WTC11 (cell line): ENCODE results near the gene TIMM50. TPM values are rescaled to one million over a fixed set of nuclear protein-coding genes. Genes with fewer than 3 reads are reported as not detected.

Experiments
- ATAC-seq: fragments of 200-7000 bp; cut with Tn5 transposase; 2 replicates; pipeline ENCODE4 v1.10.0; 2021; ENCODE audit warnings: mild to moderate bottlenecking, moderate library complexity
- CTCF ChIA-PET: fragments of 300-600 bp; sonication (Branson Sonifier 250); formaldehyde crosslinking; loops from one replicate; lab custom pipeline; 2021; ENCODE audit warnings: antibody characterized with exemption; lab: Charles Lee
- POLR2A ChIA-PET: fragments of 350-600 bp; sonication (Branson Sonifier 250); formaldehyde crosslinking; loops from one replicate; lab custom pipeline; 2021; ENCODE audit warnings: antibody characterized with exemption; lab: Charles Lee
- DNase-seq: peaks from one replicate; pipeline ENCODE4 v3.0.0; 2021; ENCODE audit warnings: low spot score
- H3K27ac Mint-ChIP-seq: 2 replicates; pipeline ENCODE4 v1.8.0; 2021; ENCODE audit warnings: mixed read lengths
- H3K27me3 Mint-ChIP-seq: 2 replicates; pipeline ENCODE4 v1.8.0; 2021; ENCODE audit warnings: low read depth, mild to moderate bottlenecking, moderate library complexity, mixed read lengths
- H3K36me3 Mint-ChIP-seq: 2 replicates; pipeline ENCODE4 v1.8.0; 2021; ENCODE audit warnings: mixed read lengths
- H3K4me1 Mint-ChIP-seq: 2 replicates; pipeline ENCODE4 v1.8.0; 2022; ENCODE audit warnings: mixed read lengths
- H3K4me3 Mint-ChIP-seq: 2 replicates; pipeline ENCODE4 v1.8.0; 2021; ENCODE audit warnings: mild to moderate bottlenecking, moderate library complexity, mixed read lengths
- H3K9me3 Mint-ChIP-seq: 2 replicates; pipeline ENCODE4 v1.8.0; 2021; ENCODE audit warnings: mixed read lengths
- ATF6 ChIP-seq: sonication (generic); formaldehyde crosslinking; IDR thresholded peaks from 2 replicates; pipeline ENCODE4 v1.8.1; 2023; ENCODE audit warnings: mild to moderate bottlenecking, missing genetic modification reagents
- ELF4 ChIP-seq: sonication (generic); formaldehyde crosslinking; IDR thresholded peaks from 2 replicates; pipeline ENCODE4 v1.8.1; 2022; ENCODE audit warnings: low read depth, mild to moderate bottlenecking, moderate library complexity, missing genetic modification reagents
- ETV6 ChIP-seq: sonication (generic); formaldehyde crosslinking; IDR thresholded peaks from 2 replicates; pipeline ENCODE4 v1.8.1; 2022; ENCODE audit warnings: mild to moderate bottlenecking, missing genetic modification reagents
- HMGXB4 ChIP-seq: sonication (generic); formaldehyde crosslinking; IDR thresholded peaks from 2 replicates; pipeline ENCODE4 v1.8.1; 2023; ENCODE audit warnings: mild to moderate bottlenecking, moderate library complexity, missing genetic modification reagents
- IRF2 ChIP-seq: sonication (generic); formaldehyde crosslinking; IDR thresholded peaks from 2 replicates; pipeline ENCODE4 v1.8.0; 2022; ENCODE audit warnings: low read depth, missing genetic modification reagents, borderline replicate concordance
- JAZF1 ChIP-seq: fragments of 250-450 bp; sonication (Bioruptor Pico); IDR thresholded peaks from 2 replicates; pipeline ENCODE4 v1.9.0; 2021; ENCODE audit warnings: moderate library complexity, mild to moderate bottlenecking, inconsistent platforms
- KAT7 ChIP-seq: sonication (generic); formaldehyde crosslinking; IDR thresholded peaks from 2 replicates; pipeline ENCODE4 v1.8.1; 2023; ENCODE audit warnings: missing genetic modification reagents, mild to moderate bottlenecking, borderline replicate concordance
- MXD4 ChIP-seq: fragments of 250-450 bp; sonication (Bioruptor Pico); IDR thresholded peaks from 2 replicates; pipeline ENCODE4 v1.8.0; 2021; ENCODE audit warnings: mild to moderate bottlenecking, moderate library complexity, borderline replicate concordance
- NFATC4 ChIP-seq: fragments of 250-450 bp; sonication (Bioruptor Pico); IDR thresholded peaks from 2 replicates; pipeline ENCODE4 v1.9.0; 2021; ENCODE audit warnings: mild to moderate bottlenecking
- PRDM15 ChIP-seq: sonication (generic); formaldehyde crosslinking; IDR thresholded peaks from 2 replicates; pipeline ENCODE4 v1.8.0; 2022; ENCODE audit warnings: missing genetic modification reagents
- RELA ChIP-seq: sonication (generic); formaldehyde crosslinking; IDR thresholded peaks from 2 replicates; pipeline ENCODE4 v1.8.1; 2022; ENCODE audit warnings: missing genetic modification reagents, mild to moderate bottlenecking, borderline replicate concordance
- RORB ChIP-seq: fragments of 250-450 bp; sonication (Bioruptor Pico); IDR thresholded peaks from 2 replicates; pipeline ENCODE4 v1.9.0; 2021; ENCODE audit warnings: mild to moderate bottlenecking
- SOX15 ChIP-seq: fragments of 250-450 bp; sonication (Bioruptor Pico); IDR thresholded peaks from 2 replicates; pipeline ENCODE4 v1.9.0; 2021; ENCODE audit warnings: mild to moderate bottlenecking
- TCF7 ChIP-seq: sonication (generic); formaldehyde crosslinking; IDR thresholded peaks from 2 replicates; pipeline ENCODE4 v1.8.0; 2022; ENCODE audit warnings: mild to moderate bottlenecking, low read depth, missing genetic modification reagents, moderate library complexity
- TEAD1 ChIP-seq: sonication (generic); formaldehyde crosslinking; IDR thresholded peaks from 2 replicates; pipeline ENCODE4 v1.8.0; 2022; ENCODE audit warnings: mild to moderate bottlenecking, missing genetic modification reagents
- USF1 ChIP-seq: sonication (generic); formaldehyde crosslinking; IDR thresholded peaks from 2 replicates; pipeline ENCODE4 v1.8.0; 2022; ENCODE audit warnings: mild to moderate bottlenecking, missing genetic modification reagents
- ZNF121 ChIP-seq: sonication (generic); formaldehyde crosslinking; IDR thresholded peaks from 2 replicates; pipeline ENCODE4 v1.8.0; 2023; ENCODE audit warnings: missing genetic modification reagents
- ZNF416 ChIP-seq: fragments of 250-450 bp; sonication (Bioruptor Pico); IDR thresholded peaks from 2 replicates; pipeline ENCODE4 v1.9.0; 2021; ENCODE audit warnings: mild to moderate bottlenecking, inconsistent platforms
- ZNF671 ChIP-seq: fragments of 250-450 bp; sonication (Bioruptor Pico); IDR thresholded peaks from 2 replicates; pipeline ENCODE4 v1.8.0; 2021; ENCODE audit warnings: mild to moderate bottlenecking
- total RNA-seq: library from RNA; stranded (reverse); gene quantifications from 3 replicates; pipeline ENCODE4 v1.2.3, GENCODE V29; 2021
- TF ChIP-seq, protein P1 (sequence below): fragments of 250-450 bp; sonication (Bioruptor Pico); IDR thresholded peaks from 2 replicates; pipeline ENCODE4 v1.9.0; 2021; ENCODE audit warnings: mild to moderate bottlenecking
- TF ChIP-seq, protein P2 (sequence below): sonication (generic); formaldehyde crosslinking; IDR thresholded peaks from 2 replicates; pipeline ENCODE4 v1.8.1; 2022; ENCODE audit warnings: low read depth, mild to moderate bottlenecking, moderate library complexity, missing genetic modification reagents, borderline replicate concordance
- TF ChIP-seq, protein P3 (sequence below): fragments of 200-600 bp; IDR thresholded peaks from 2 replicates; pipeline ENCODE4 v1.8.0; 2022; ENCODE audit warnings: antibody characterized with exemption

The TIMM50 gene
- total RNA-seq, 1 experiment from 2014 or later, result 154 TPM

- DNase-seq (peak; percentile 97), ATAC-seq (peak; percentile 98)
- Mint-ChIP-seq H3K36me3 (peaks cover 32% of the 10 kb centered on the region; the same call in 1 of the 2 replicates), H3K27ac (peak within 1 kb of the TSS; percentile 98), H3K4me3 (peak within 1 kb of the TSS; percentile 100), H3K9me3 (no peaks in the 10 kb centered on the region), H3K4me1 (peaks cover 19% of the 10 kb centered on the region), H3K27me3 (0 out of 2 replicates have a peak, but pooled peaks cover 2% of the 10 kb centered on the region)
- ChIA-PET POLR2A (interaction anchor here (0.6 to 2.5 kb wide), 7 partner anchors 10 to 464 kb away, joined by 3 to 47 read pairs (median 3); partner anchors contain the start of genes RPS16 and TIMM50), CTCF (interaction anchor here (0.6 to 1.5 kb wide), 6 partner anchors 9 to 53 kb away, joined by 3 to 9 read pairs (median 4); partner anchors contain the start of genes DLL3 and RPS16)
- TF ChIP-seq ZNF121 (no peak), TCF7 (no peak), MXD4 (CRISPR knock-in tag) (no peak), TEAD1 (CRISPR knock-in tag) (0 out of 2 replicates have a peak, but pooled peaks have one; percentile 72), KAT7 (CRISPR knock-in tag) (no peak; the same call in 1 of the 2 replicates), RELA (CRISPR knock-in tag) (peak; percentile 43; the same call in 1 of the 2 replicates), RORB (CRISPR knock-in tag) (no peak), JAZF1 (CRISPR knock-in tag) (no peak), IRF2 (CRISPR knock-in tag) (no peak), HMGXB4 (CRISPR knock-in tag) (peak; percentile 91), NFATC4 (CRISPR knock-in tag) (no peak), ETV6 (CRISPR knock-in tag) (peak; percentile 96), ZNF416 (no peak), SOX15 (no peak), ELF4 (CRISPR knock-in tag) (no peak), ATF6 (no peak), ZNF671 (no peak), PRDM15 (CRISPR knock-in tag) (no peak), USF1 (CRISPR knock-in tag) (peak; percentile 48; the same call in 1 of the 2 replicates)
- TF ChIP-seq, protein P1, sequence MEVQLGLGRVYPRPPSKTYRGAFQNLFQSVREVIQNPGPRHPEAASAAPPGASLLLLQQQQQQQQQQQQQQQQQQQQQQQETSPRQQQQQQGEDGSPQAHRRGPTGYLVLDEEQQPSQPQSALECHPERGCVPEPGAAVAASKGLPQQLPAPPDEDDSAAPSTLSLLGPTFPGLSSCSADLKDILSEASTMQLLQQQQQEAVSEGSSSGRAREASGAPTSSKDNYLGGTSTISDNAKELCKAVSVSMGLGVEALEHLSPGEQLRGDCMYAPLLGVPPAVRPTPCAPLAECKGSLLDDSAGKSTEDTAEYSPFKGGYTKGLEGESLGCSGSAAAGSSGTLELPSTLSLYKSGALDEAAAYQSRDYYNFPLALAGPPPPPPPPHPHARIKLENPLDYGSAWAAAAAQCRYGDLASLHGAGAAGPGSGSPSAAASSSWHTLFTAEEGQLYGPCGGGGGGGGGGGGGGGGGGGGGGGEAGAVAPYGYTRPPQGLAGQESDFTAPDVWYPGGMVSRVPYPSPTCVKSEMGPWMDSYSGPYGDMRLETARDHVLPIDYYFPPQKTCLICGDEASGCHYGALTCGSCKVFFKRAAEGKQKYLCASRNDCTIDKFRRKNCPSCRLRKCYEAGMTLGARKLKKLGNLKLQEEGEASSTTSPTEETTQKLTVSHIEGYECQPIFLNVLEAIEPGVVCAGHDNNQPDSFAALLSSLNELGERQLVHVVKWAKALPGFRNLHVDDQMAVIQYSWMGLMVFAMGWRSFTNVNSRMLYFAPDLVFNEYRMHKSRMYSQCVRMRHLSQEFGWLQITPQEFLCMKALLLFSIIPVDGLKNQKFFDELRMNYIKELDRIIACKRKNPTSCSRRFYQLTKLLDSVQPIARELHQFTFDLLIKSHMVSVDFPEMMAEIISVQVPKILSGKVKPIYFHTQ (CRISPR knock-in tag), result no peak
- TF ChIP-seq, protein P2, sequence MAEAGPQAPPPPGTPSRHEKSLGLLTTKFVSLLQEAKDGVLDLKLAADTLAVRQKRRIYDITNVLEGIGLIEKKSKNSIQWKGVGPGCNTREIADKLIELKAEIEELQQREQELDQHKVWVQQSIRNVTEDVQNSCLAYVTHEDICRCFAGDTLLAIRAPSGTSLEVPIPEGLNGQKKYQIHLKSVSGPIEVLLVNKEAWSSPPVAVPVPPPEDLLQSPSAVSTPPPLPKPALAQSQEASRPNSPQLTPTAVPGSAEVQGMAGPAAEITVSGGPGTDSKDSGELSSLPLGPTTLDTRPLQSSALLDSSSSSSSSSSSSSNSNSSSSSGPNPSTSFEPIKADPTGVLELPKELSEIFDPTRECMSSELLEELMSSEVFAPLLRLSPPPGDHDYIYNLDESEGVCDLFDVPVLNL (CRISPR knock-in tag), result no peak
- TF ChIP-seq, protein P3, sequence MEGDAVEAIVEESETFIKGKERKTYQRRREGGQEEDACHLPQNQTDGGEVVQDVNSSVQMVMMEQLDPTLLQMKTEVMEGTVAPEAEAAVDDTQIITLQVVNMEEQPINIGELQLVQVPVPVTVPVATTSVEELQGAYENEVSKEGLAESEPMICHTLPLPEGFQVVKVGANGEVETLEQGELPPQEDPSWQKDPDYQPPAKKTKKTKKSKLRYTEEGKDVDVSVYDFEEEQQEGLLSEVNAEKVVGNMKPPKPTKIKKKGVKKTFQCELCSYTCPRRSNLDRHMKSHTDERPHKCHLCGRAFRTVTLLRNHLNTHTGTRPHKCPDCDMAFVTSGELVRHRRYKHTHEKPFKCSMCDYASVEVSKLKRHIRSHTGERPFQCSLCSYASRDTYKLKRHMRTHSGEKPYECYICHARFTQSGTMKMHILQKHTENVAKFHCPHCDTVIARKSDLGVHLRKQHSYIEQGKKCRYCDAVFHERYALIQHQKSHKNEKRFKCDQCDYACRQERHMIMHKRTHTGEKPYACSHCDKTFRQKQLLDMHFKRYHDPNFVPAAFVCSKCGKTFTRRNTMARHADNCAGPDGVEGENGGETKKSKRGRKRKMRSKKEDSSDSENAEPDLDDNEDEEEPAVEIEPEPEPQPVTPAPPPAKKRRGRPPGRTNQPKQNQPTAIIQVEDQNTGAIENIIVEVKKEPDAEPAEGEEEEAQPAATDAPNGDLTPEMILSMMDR, result no peak
These were observed 35.2 kb upstream of the TIMM50 start, which contains the start of gene SUPT5H for GRCh38 chr19:39445196-39446111. Gene SUPT5H, plus strand, starts transcription at chr19:39445582. Its CDS starts 309 bp downstream, at chr19:39445891.
